ENCODE measurements around the gene TTC28.

TTC28 gene

GRCh38 chr22:28440592-28441390, 238.8 kb downstream of the TTC28 start:
- TF ChIP-seq, protein P1, sequence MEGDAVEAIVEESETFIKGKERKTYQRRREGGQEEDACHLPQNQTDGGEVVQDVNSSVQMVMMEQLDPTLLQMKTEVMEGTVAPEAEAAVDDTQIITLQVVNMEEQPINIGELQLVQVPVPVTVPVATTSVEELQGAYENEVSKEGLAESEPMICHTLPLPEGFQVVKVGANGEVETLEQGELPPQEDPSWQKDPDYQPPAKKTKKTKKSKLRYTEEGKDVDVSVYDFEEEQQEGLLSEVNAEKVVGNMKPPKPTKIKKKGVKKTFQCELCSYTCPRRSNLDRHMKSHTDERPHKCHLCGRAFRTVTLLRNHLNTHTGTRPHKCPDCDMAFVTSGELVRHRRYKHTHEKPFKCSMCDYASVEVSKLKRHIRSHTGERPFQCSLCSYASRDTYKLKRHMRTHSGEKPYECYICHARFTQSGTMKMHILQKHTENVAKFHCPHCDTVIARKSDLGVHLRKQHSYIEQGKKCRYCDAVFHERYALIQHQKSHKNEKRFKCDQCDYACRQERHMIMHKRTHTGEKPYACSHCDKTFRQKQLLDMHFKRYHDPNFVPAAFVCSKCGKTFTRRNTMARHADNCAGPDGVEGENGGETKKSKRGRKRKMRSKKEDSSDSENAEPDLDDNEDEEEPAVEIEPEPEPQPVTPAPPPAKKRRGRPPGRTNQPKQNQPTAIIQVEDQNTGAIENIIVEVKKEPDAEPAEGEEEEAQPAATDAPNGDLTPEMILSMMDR (IDR thresholded peaks at IDR 0.05; ENCODE audit: low read depth, low read length): no peak
- TF ChIP-seq MYC (IDR thresholded peaks at IDR 0.05; ENCODE audit: low read depth, low read length) (no peak), POLR2A (IDR thresholded peaks at IDR 0.05; ENCODE audit: extremely low read depth, insufficient read length) (no peak)
- TF ChIP-seq, protein P2, sequence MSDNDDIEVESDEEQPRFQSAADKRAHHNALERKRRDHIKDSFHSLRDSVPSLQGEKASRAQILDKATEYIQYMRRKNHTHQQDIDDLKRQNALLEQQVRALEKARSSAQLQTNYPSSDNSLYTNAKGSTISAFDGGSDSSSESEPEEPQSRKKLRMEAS (IDR thresholded peaks at IDR 0.05; ENCODE audit: low read depth, low read length): no peak
- H3K4me3 ChIP-seq (ENCODE audit: low read depth, low read length): no peak overlapping the region
- no peak for DNase-seq (ENCODE audit: low read depth)

DNA sequence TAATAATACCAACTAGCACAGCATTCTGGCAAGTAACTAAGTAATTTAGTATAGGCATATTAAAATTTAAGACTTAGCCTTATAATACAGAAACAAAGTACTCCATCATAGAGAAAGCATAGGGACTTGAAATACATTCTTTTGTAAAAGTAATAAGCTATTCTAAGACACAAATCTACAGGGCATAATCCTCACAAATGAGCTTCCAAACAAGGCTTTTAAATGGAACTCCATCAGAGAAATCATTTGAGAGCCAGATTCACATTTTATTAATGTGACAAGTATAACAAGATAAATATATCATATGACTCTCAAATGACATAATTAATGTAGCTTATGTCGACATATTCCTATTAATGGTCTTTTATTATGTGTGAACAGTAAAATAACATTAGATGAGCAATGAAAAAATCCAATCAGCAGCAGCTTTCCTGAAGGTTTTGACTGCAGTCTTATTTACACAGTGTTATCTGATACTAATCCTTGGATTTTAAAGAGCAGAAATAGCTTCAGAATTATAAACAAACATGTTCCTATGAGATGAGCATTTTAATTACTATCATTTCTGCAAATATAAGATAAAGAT, 241.4 kb downstream of the TTC28 start:
- no peak for TF ChIP-seq POLR2A (IDR thresholded peaks at IDR 0.05; ENCODE audit: extremely low read depth, insufficient read length)
- TF ChIP-seq MYC (IDR thresholded peaks at IDR 0.05; ENCODE audit: low read depth, low read length): no peak
- TF ChIP-seq, protein P1 (IDR thresholded peaks at IDR 0.05; ENCODE audit: low read depth, low read length): no peak
- TF ChIP-seq, protein P2 (IDR thresholded peaks at IDR 0.05; ENCODE audit: low read depth, low read length): no peak
- DNase-seq (ENCODE audit: low read depth): no peak
- H3K4me3 ChIP-seq (ENCODE audit: low read depth, low read length): no peak overlapping the region

GRCh38 chr22:28435982-28436381, 243.7 kb downstream of the TTC28 start:
- no peak overlapping the region for H3K4me3 ChIP-seq (ENCODE audit: low read depth, low read length)
- no peak for DNase-seq (ENCODE audit: low read depth)
- TF ChIP-seq MYC (IDR thresholded peaks at IDR 0.05; ENCODE audit: low read depth, low read length): no peak

GRCh38 chr22:28435140-28435768, 244.4 kb downstream of the TTC28 start:
- DNase-seq (ENCODE audit: low read depth): no peak
- TF ChIP-seq, protein P1 (IDR thresholded peaks at IDR 0.05; ENCODE audit: low read depth, low read length): no peak
- TF ChIP-seq, protein P2 (IDR thresholded peaks at IDR 0.05; ENCODE audit: low read depth, low read length): no peak
- TF ChIP-seq POLR2A (IDR thresholded peaks at IDR 0.05; ENCODE audit: extremely low read depth, insufficient read length): no peak
- no peak for TF ChIP-seq MYC (IDR thresholded peaks at IDR 0.05; ENCODE audit: low read depth, low read length)

GRCh38 chr22:28430466-28431025, 249.1 kb downstream of the TTC28 start:
- no peak for DNase-seq (ENCODE audit: low read depth)
- TF ChIP-seq, protein P2 (IDR thresholded peaks at IDR 0.05; ENCODE audit: low read depth, low read length): no peak
- TF ChIP-seq, protein P1 (IDR thresholded peaks at IDR 0.05; ENCODE audit: low read depth, low read length): no peak
- TF ChIP-seq POLR2A (IDR thresholded peaks at IDR 0.05; ENCODE audit: extremely low read depth, insufficient read length) (no peak), MYC (IDR thresholded peaks at IDR 0.05; ENCODE audit: low read depth, low read length) (no peak)
- H3K4me3 ChIP-seq (ENCODE audit: low read depth, low read length): no peak overlapping the region

More at GRCh38 chr22:28435140-28435768, 244.4 kb downstream of the TTC28 start:
- no peak overlapping the region for H3K4me3 ChIP-seq (ENCODE audit: low read depth, low read length)

DNA sequence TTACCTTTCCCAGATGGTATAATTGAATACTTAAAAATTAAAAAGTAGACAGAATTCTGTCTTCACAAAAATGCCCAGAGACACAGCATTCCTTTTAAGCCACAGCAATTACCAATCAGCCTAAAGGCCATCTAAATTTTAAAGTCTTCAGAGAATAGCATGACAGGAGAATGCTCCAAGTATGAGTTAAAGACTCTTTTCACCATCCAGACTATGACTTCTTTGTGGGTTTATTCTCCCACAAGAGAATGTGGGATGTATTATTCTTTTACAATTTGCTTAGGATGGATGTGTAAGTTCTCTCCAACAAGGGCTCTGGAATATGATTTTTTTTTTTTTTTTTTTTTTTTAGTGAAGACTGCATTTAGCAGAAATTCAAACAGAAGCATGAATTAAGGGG, 249.9 kb downstream of the TTC28 start:
- no peak overlapping the region for H3K4me3 ChIP-seq (ENCODE audit: low read depth, low read length)
- DNase-seq (ENCODE audit: low read depth): no peak

More for the DNA sequence above, 249.9 kb downstream of the TTC28 start:
- no peak for TF ChIP-seq MYC (IDR thresholded peaks at IDR 0.05; ENCODE audit: low read depth, low read length)
- no peak for TF ChIP-seq POLR2A (IDR thresholded peaks at IDR 0.05; ENCODE audit: extremely low read depth, insufficient read length)
- TF ChIP-seq, protein P1 (IDR thresholded peaks at IDR 0.05; ENCODE audit: low read depth, low read length): no peak
- TF ChIP-seq, protein P2 (IDR thresholded peaks at IDR 0.05; ENCODE audit: low read depth, low read length): no peak

All from NB4 (cell line).